PC-9 (cell line): ENCODE data around the gene UGT1A5. TPM values are rescaled to one million over a fixed set of nuclear protein-coding genes. Genes with fewer than 3 reads are reported as not detected.

Source experiments
- BruUV-seq: library from RNA; stranded (reverse); fragments of 400-500 nt; replicated peaks from 2 replicates; lab custom pipeline; 2021; lab: Mats Ljungman, UMichigan
- CTCF ChIA-PET: fragments of 300-600 bp; sonication (Branson Sonifier 250); formaldehyde crosslinking; loops from one replicate; lab custom pipeline; 2022; ENCODE audit warnings: antibody characterized with exemption; lab: Charles Lee
- POLR2A ChIA-PET: fragments of 300-600 bp; sonication (Branson Sonifier 250); formaldehyde crosslinking; loops from one replicate; lab custom pipeline; 2022; ENCODE audit warnings: antibody characterized with exemption; ENCODE audit not compliant: unreplicated experiment; lab: Charles Lee
- DNase-seq, 2 experiments: peaks; one replicate each; pipeline versions ENCODE4 v3.0.0 to v3.0.0-alpha.2; 2015 to 2022; ENCODE audit warnings: mixed read lengths in 1 of 2
- H2AFZ ChIP-seq: fragments of 200-600 bp; sonication (generic); 2 replicates; pipeline ENCODE4 v1.8.1; 2017; ENCODE audit warnings: antibody characterized with exemption
- H3F3A ChIP-seq: fragments of 200-600 bp; sonication (generic); 2 replicates; pipeline ENCODE4 v1.8.1; 2017; ENCODE audit warnings: antibody characterized with exemption, mild to moderate bottlenecking, low read depth; ENCODE audit not compliant: insufficient read depth
- H3K27ac ChIP-seq: fragments of 200-600 bp; sonication (generic); 2 replicates; pipeline ENCODE4 v1.6.1; 2016; ENCODE audit warnings: mixed run types
- H3K27me3 ChIP-seq: fragments of 200-600 bp; sonication (generic); 2 replicates; pipeline ENCODE4 v1.6.1; 2016; ENCODE audit warnings: low read depth, mixed run types; ENCODE audit not compliant: insufficient read depth
- H3K36me3 ChIP-seq: fragments of 200-600 bp; sonication (generic); 2 replicates; pipeline ENCODE4 v1.6.1; 2016; ENCODE audit warnings: low read depth, mixed run types
- H3K4me1 ChIP-seq: fragments of 200-600 bp; sonication (generic); replicated peaks from 2 replicates; pipeline ENCODE4 v1.6.1; 2016; ENCODE audit warnings: mixed run types; ENCODE audit not compliant: insufficient read depth
- H3K4me2 ChIP-seq: fragments of 200-600 bp; sonication (generic); 2 replicates; pipeline ENCODE4 v1.6.1; 2017; ENCODE audit warnings: mixed run types
- H3K4me3 ChIP-seq: fragments of 200-600 bp; sonication (generic); 2 replicates; pipeline ENCODE4 v1.6.1; 2016; ENCODE audit warnings: mixed run types
- H3K79me2 ChIP-seq: fragments of 200-600 bp; sonication (generic); 2 replicates; pipeline ENCODE4 v1.6.1; 2017; ENCODE audit warnings: low read depth, mixed run types
- H3K9me2 ChIP-seq: fragments of 200-600 bp; sonication (generic); 2 replicates; pipeline ENCODE4 v1.8.1; 2017; ENCODE audit warnings: mild to moderate bottlenecking; ENCODE audit not compliant: insufficient read depth
- H3K9me3 ChIP-seq: fragments of 200-600 bp; sonication (generic); 2 replicates; pipeline ENCODE4 v1.8.1; 2016; ENCODE audit warnings: low read depth; ENCODE audit not compliant: insufficient read depth
- H4K20me1 ChIP-seq: fragments of 200-600 bp; sonication (generic); 2 replicates; pipeline ENCODE4 v1.8.1; 2017; ENCODE audit not compliant: insufficient read depth
- EZH2 ChIP-seq: fragments of 200-600 bp; sonication (generic); IDR thresholded peaks from 2 replicates; pipeline ENCODE4 v1.8.0; 2017; ENCODE audit warnings: antibody characterized with exemption, low read depth
- intact Hi-C: fragments of 100-400 bp; cut with micrococcal nuclease; formaldehyde crosslinking; loops from one replicate; pipeline ENCODE4 v1.10.0; 2022; ENCODE audit not compliant: unreplicated experiment
- total RNA-seq: library from RNA; stranded (reverse); gene quantifications from 2 replicates; pipeline ENCODE4 v1.2.3, GENCODE V29; 2021
- TF ChIP-seq, protein P1 (sequence below): fragments of 200-600 bp; sonication (generic); conservative IDR thresholded peaks from 2 replicates; pipeline ENCODE4 v1.6.1; 2017; ENCODE audit warnings: mixed run types, antibody characterized with exemption, mild to moderate bottlenecking, moderate library complexity

Gene UGT1A5
- total RNA-seq, 1 experiment from 2014 or later = 71.3 TPM

DNA sequence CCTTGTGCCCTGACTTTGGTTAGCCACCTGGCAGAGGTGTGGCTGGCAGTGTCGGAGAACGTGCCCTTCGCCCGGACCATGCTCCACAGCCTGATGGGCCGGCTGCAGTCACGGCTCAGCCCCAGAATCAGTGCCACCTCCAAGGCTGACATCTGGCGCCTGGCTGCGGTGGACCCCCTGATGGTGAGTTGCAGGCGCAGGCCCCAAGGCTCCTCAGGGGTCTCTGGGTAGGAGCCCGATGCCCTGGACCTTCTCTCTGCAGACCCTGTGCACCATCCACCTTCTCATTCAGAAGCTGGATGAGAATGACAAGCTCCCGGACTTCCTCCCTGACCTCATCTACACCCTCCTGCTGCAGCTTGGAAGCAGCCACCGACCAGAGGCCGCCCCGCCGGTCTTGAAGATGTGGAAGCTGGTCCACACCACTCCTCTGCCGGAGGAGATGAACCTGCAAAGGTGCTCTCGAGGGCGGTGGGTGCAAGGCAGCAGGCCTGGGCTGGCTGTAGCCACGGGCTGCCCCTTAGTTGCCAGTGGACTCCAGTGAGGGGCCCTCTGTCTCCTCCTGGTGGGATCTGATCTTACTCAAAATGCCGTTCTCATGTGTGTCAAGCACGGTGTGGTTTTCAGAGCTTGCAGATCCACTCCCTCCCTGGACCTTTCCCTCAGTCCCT is 109.5 kb downstream of the UGT1A5 start:
- Histone ChIP-seq H3K36me3 (no peaks in the 10 kb centered on the region), H3K9me2 (no peaks in the 10 kb centered on the region), H3K4me3 (no peak overlapping the region), H4K20me1 (no peaks in the 10 kb centered on the region), H3K9me3 (no peaks in the 10 kb centered on the region), H3K79me2 (no peaks in the 10 kb centered on the region), H2AFZ (no peak overlapping the region), H3F3A (no peaks in the 10 kb centered on the region), H3K27ac (no peak overlapping the region), H3K4me1 (no peaks in the 10 kb centered on the region), H3K4me2 (no peak overlapping the region), H3K27me3 (no peaks in the 10 kb centered on the region)
- CTCF ChIA-PET = interaction anchor here (1.0 kb wide), 1 partner anchor 10 kb away, joined by 3 read pairs; no protein-coding TSS in a partner anchor
- no TSS peak for BruUV-seq
- POLR2A ChIA-PET = no interaction called here
- TF ChIP-seq EZH2 = no peak
- TF ChIP-seq, protein P1, sequence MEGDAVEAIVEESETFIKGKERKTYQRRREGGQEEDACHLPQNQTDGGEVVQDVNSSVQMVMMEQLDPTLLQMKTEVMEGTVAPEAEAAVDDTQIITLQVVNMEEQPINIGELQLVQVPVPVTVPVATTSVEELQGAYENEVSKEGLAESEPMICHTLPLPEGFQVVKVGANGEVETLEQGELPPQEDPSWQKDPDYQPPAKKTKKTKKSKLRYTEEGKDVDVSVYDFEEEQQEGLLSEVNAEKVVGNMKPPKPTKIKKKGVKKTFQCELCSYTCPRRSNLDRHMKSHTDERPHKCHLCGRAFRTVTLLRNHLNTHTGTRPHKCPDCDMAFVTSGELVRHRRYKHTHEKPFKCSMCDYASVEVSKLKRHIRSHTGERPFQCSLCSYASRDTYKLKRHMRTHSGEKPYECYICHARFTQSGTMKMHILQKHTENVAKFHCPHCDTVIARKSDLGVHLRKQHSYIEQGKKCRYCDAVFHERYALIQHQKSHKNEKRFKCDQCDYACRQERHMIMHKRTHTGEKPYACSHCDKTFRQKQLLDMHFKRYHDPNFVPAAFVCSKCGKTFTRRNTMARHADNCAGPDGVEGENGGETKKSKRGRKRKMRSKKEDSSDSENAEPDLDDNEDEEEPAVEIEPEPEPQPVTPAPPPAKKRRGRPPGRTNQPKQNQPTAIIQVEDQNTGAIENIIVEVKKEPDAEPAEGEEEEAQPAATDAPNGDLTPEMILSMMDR = no peak
- DNase-seq = no peak
- intact Hi-C loops = no loop called here

Other genes starting within 250 kb of the UGT1A5 start
- 116 and 127 TPM in 2 replicates for gene USP40, start 146.1 kb upstream of the UGT1A5 start, total RNA-seq
- gene UGT1A8, start 95.3 kb upstream of the UGT1A5 start, total RNA-seq = 0.17 and 0.20 TPM in 2 replicates
- not detected in 2 replicates for gene UGT1A10, start 76.5 kb upstream of the UGT1A5 start, total RNA-seq
- gene UGT1A9, start 41.0 kb upstream of the UGT1A5 start, total RNA-seq = not detected in 2 replicates
- 20.3 and 26.7 TPM in 2 replicates for gene UGT1A7, start 31.0 kb upstream of the UGT1A5 start, total RNA-seq
- 549 and 643 TPM in 2 replicates for gene UGT1A6, start 20.0 kb upstream of the UGT1A5 start, total RNA-seq
- 73.6 and 93.0 TPM in 2 replicates for gene UGT1A4, start 5.8 kb downstream of the UGT1A5 start, total RNA-seq
- gene UGT1A3, start 16.1 kb downstream of the UGT1A5 start, total RNA-seq = 60.3 and 67.1 TPM in 2 replicates
- gene UGT1A1, start 47.4 kb downstream of the UGT1A5 start, total RNA-seq = 64.8 and 70.5 TPM in 2 replicates
- 1.4 and 2.9 TPM in 2 replicates for gene MROH2A, start 65.4 kb downstream of the UGT1A5 start, total RNA-seq
- gene HJURP, start 141.6 kb downstream of the UGT1A5 start, total RNA-seq = 109 TPM in 2 replicates
- 0.48 and 2.1 TPM in 2 replicates for gene TRPM8, start 204.5 kb downstream of the UGT1A5 start, total RNA-seq